ENCODE data around the gene SPN.
"Not testable (repeated sequence)": the region's sequence is repeated elsewhere in the genome, so short reads cannot be mapped to it uniquely, and the experiment has no call there.

The SPN gene

GRCh38 chr16:29699324-29700219, 36.5 kb downstream of the SPN start:
- DNase-seq (ENCODE audit: low read depth in 2 of 2, low spot score in 1 of 2), result no peak

- peak; percentile 46 to 48 for DNase-seq (ENCODE audit: low read depth in 2 of 2, low spot score in 1 of 2)
Observed at GRCh38 chr16:29700253-29700987, 37.4 kb downstream of the SPN start.

GRCh38 chr16:29701214-29701555, 38.1 kb downstream of the SPN start:
- DNase-seq (ENCODE audit: low read depth in 2 of 2, low spot score in 1 of 2), result no peak

- DNase-seq (ENCODE audit: low read depth in 2 of 2, low spot score in 1 of 2), result no peak
Observed at GRCh38 chr16:29702269-29702668, 39.2 kb downstream of the SPN start.

- no peak for DNase-seq (ENCODE audit: low read depth in 2 of 2, low spot score in 1 of 2)
Observed at GRCh38 chr16:29705030-29705429, 42.0 kb downstream of the SPN start.

GRCh38 chr16:29707160-29707559, 44.1 kb downstream of the SPN start:
- not testable (repeated sequence) for DNase-seq (ENCODE audit: low read depth in 2 of 2, low spot score in 1 of 2)

- DNase-seq (ENCODE audit: low read depth in 2 of 2, low spot score in 1 of 2), result no peak
Observed at GRCh38 chr16:29708917-29709600, 46.0 kb downstream of the SPN start.

GRCh38 chr16:29709657-29710056, 46.6 kb downstream of the SPN start:
- DNase-seq (ENCODE audit: low read depth in 2 of 2, low spot score in 1 of 2), result not testable (repeated sequence)

- DNase-seq (ENCODE audit: low read depth in 2 of 2, low spot score in 1 of 2), result no peak
Observed at GRCh38 chr16:29710227-29711219, 47.5 kb downstream of the SPN start.

- DNase-seq (ENCODE audit: low read depth in 2 of 2, low spot score in 1 of 2), result no peak
Observed at GRCh38 chr16:29712809-29713208, 49.8 kb downstream of the SPN start.

GRCh38 chr16:29714396-29714795, 51.3 kb downstream of the SPN start:
- DNase-seq (ENCODE audit: low read depth in 2 of 2, low spot score in 1 of 2), result no peak

GRCh38 chr16:29714972-29715371, 51.9 kb downstream of the SPN start:
- no peak for DNase-seq (ENCODE audit: low read depth in 2 of 2, low spot score in 1 of 2)

GRCh38 chr16:29717113-29717512, 54.1 kb downstream of the SPN start:
- no peak for DNase-seq (ENCODE audit: low read depth in 2 of 2, low spot score in 1 of 2)

- DNase-seq (ENCODE audit: low read depth in 2 of 2, low spot score in 1 of 2), result no peak
Observed at GRCh38 chr16:29719063-29719462, 56.0 kb downstream of the SPN start.

Data from stimulated activated CD8-positive, alpha-beta memory T cell treated with anti-CD3 and anti-CD28 coated beads, Interleukin-4, amount 100 ng/mL, for 4 hours (primary cell).